ENCODE data around the gene HDHD2.

The HDHD2 gene

DNA sequence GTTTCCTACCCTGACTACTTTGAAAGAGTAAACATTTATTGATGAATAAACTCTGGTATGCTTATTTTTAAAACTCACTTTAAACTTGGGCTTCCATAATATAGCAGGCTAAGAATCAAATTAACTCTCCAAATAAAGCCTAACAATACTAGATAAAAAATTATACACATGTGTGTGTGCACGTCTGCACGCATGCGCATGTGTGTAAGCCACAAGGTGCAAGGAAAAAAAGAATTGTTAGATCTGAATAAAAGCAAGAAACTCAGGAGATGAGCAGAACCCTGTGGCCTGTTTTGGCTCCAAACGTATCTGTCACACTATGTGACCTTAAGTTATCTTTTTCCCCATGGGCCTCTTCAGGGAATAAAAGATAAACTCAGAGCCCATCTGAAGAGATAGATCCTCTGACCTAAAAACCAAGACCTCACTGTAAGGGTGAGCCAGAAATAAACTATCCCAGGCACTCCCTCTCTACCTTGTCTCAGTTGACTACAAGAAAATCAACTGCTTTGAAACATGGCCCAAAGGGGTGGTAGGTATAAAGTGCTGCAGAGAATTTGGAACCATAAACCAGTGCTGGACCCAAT lies 6.3 kb downstream of the HDHD2 start:
- no peak for DNase-seq

DNA sequence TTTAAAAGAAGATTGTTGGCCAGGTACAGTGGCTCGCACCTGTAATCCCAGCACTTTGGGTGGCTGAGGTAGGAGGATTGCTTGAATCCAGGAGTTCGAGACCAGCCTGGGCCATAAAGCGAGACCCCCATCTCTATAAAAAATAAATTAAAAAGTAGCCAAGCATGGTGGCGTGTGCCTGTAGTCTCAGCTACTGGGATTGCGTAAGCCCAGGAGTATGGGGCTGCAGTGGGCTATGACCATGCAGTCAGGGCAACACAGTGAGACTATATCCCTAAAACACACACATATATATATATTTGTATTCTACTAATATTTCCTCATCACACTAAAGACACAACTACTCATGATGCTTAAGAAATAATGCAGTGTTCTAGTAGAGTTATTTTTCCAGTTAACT lies 7.1 kb downstream of the HDHD2 start:
- no peak for DNase-seq

DNA sequence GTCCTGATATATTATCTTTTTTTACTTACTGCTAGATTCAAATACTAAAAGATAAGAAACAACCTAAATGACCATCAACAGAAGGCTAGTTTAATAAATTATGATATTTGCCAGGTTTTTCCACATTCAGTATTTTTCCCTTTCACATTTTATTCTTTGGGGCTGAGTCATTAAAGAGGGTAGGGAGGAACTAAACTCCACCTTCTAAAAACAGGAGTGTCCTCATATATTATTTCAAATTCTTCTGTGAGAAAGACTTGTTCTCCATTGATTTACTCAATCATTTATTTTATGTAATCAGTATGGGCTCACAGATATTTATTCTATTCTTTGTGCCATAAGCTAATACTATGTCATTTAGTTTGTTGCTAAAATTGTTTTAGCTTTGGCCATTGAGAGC lies 9.0 kb downstream of the HDHD2 start:
- no peak for DNase-seq

DNA sequence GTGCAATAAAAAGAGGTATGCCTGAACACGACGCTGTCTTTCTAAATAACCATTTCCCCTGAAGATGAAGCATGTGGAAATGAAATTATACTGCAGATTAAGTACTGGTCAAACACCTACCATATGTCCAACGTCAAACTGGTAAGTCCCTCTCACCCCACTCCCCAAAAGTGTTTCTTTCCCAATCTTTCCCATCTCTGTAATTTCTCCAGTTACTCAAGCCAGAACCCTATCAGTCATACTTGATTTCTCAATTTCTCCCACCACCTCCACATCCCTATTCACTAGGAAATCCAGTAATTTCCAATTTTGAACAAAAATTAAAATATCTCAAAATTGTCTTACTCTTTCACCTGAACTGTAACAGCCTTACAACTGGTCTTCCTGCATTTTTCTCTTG lies 29.2 kb downstream of the HDHD2 start:
- DNase-seq = no peak

DNA sequence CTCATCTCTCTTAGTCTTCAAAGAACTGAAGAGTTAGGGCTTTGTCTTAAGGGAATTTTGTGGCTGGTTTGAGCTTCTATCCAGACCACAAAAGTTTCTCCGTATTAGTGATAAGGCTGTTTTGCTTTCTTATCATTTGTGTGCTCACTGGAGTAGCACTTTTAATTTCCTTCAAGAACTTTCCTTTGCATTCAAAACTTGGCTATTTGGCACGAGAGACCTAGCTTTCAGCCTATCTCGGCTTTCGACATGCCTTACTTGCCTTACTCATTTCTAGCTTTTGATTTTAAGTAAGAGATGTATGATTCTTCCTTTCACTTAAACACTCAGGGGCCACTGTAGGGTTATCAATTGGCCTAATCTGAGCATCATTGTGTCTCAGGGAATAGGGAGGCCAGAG lies 29.9 kb downstream of the HDHD2 start:
- no peak for DNase-seq

DNA sequence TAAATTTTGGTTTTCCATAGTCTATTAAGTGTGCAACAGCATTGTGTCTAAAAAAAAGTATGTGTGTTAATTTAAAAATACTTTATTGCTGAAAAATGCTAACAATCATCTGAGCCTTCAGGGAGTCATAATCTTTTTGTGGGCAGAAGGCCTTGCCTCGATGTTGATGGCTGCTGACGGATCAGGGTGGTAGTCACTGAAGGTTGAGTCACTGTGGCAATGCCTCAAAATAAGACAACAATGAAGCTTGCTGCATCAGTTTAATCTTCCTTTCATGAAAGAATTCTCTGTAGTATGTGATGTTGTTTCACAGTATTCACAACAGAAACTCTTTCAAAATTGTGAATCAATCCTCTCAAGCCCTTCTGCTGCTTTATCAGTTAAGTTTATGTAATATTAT lies 31.3 kb downstream of the HDHD2 start:
- DNase-seq = peak; percentile 20

DNA sequence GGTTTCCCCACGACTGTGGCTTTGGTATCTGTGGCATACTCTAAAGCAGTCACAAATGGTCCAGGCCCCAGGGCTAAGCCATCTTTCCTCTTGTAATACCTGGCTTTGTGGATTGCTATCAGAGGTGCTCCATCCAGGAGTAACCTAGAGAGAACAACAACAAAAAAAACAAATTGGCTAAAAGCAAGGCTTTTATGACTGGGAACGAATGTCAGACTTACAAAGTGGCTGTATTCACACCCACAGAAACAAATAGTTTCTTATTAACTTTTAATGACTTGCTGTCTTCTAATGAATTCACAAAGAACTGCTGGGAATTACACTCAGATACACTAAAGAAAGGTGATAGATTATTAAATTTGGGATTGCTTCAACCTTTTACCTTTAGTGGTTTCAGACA lies 35.1 kb downstream of the HDHD2 start:
- DNase-seq = no peak

DNA sequence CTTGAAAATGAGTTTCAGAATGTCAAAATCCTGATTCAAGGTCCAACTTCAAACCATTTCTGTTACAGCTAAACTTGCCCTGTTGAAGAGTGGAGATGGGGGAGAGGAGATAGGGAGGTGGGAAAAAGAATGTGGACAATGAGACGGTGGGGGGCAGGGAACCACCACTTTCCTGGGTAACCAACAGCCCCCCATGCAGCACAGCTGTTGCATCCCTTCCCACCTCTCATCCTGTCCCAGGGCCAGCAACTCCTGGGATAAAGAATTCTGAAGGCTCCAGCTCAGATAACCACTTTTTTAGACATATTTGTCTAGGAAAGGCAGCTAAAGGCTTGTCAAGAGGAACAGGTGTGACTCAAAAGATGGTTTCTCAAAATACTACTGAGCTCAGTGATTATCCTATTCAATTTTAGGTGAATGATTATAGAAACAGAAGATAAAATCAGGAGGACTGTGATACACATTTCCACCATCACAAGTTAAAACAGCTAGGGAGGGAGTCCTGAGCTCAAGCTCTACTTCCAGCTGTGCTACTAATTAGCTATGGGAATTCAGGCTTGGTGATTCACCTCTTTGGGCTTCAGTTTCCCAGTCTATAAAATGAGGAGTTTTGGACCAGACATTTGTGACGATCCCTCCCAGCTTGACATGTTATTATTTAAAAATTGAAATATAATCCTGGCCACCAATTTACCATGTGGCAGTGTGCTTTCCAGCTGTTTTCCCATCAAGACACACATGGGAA lies 36.3 kb downstream of the HDHD2 start:
- no peak for DNase-seq

DNA sequence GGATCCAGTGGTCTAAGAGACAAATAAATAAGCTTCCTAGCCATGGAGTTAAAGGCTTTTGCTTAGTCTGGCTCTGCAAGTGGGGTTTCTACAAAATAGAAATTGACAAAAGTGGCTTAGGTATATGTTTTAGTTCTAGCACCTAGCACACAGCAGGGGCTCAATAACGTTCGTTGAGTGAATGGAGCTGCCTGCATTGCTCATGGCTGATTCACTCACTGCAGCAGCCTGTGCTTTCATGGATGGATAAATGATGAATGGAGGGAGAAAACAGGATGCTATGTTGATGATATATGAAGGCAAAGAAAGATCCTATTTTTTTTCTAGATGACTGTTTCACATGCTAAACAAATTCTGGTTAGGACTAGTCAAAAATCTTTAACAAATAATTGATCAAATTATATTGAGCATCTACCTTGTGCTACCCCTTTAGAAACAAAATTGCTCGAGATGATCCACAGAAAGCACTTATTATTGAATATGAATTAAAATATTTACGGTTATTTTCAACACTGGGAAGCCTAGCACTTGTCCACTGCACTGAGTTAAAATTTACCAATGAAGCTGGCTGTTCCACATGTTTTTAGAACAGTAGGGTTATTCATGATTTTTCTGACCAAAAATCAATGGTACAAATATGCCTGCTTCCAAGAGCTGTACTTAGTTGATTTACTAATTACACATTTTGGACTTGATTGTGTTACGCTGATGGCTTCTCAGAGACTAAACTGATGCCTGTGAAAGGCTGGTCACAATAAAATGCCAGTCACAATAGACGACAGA lies 39.6 kb downstream of the HDHD2 start:
- DNase-seq = no peak

DNA sequence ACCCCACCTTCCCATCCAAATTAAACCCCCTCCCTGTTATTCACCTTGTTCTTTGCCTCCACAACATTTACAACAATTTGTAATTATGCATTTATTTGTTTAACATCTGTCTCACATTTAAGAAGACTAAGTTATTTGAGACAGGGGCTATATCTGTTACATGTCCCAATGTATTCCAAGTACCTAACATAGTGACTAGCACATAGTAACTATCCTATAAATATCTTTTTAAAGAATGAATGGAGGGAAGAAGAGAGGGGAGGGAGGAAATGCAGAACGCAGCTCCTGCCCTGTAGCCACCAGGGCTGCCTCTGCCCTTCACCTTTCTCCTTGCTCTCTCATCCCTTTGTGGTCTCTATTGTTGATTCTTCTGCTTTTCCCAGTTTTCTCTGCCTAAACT lies 40.6 kb downstream of the HDHD2 start:
- no peak for DNase-seq

DNA sequence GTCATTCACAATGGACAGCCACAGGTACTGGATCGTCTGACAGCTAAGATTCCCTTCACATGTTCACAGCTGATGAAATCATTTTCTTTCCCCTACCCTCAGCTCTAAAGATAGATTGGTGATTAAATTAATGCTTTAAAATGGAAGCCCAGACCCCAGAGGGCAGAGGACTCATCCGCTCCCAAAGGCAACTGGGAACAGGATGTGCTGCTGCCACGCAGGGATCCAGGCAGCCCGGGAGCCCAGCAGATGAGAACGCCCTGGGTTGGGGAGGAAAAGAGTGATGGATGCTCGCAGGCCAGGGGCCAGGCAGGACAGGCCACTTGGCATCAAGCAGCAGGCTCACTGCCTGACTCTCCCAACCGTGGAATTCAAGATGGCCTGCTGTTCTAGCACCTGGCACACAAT lies 41.3 kb downstream of the HDHD2 start:
- no peak for DNase-seq

DNA sequence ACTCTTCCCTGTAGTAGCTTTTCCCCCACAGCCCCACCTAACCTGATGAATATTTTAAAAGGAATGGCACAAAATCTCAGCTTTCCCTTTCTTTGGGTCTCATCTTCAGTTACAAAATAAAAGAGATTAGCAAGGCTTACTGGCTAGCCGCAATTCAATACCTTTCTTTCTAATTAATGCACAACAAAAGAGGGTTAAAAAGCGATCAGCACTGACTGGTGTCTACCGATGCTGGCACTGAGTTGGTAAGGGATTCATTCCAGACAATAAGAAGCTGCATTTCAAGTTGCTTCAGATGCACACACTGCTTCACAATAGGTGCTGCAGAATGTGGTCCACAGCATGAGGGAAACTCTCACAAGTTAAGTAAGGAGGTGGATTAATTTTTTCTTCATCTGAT lies 41.9 kb downstream of the HDHD2 start:
- no peak for DNase-seq

DNA sequence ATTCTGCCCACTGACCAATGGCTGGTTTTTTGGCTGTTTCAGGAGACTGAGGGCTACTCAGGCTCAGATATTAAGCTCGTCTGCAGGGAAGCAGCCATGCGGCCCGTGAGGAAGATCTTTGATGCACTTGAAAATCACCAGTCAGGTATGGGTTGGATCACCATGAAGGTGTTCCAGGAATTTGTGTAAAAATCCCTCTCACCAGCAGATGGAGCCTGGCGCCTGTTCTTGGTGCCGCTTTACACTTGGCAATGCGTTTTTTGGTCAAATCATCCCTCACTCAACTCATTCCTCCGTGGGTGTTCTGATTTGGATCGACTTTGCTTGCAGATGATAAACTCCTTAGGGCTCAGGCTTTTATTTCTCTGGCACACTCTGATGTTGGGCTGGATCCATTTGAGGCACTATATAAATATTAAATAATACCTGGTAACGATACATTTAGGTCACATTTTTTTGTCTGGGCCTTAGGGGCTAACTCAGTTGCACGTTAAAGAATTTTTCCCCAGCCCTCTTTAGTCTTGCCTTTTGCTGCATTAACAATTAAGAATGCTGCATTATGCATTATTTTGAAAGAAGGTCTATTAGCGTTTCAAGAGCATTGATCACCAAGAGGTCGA lies 50.0 kb downstream of the HDHD2 start:
- peak; percentile 21 for DNase-seq

DNA sequence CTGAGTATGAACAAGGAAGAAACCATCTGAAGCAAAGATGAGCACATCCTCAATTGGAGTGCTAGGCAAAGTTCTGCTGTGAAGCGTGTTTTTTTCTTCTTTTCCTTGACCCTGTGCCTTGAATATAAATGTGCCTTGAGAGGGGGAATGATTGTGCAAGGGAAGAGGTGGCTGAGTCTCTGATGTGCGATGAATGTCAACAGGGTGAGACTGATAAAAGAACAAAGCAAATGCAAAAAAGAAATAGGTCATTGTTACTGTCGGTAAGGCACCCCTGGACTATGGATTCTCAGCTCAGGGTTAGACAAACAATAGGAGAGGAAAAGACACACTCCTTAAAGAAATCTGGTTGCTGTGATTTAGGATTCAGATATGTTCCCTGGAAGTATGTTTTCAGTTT lies 54.5 kb downstream of the HDHD2 start:
- no peak for DNase-seq

DNA sequence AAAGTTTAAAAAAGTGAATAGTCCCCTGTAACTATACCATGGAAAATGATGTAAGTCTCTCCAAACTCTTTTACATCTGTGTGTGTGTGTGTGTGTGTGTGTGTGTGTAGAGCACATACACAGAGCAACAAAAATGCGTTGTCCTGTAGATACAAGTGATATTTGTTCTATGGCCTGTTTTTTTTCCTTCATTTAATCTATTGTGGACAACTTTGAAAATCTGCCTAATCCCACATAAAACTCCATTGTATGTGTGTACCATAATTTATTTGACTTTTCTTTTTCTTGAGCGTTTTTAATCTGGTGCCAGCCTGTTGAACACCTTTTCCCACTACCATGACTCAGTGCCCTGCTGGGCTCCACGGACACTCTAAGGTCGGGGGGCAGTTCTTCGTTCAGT lies 62.6 kb downstream of the HDHD2 start:
- no peak for DNase-seq

DNA sequence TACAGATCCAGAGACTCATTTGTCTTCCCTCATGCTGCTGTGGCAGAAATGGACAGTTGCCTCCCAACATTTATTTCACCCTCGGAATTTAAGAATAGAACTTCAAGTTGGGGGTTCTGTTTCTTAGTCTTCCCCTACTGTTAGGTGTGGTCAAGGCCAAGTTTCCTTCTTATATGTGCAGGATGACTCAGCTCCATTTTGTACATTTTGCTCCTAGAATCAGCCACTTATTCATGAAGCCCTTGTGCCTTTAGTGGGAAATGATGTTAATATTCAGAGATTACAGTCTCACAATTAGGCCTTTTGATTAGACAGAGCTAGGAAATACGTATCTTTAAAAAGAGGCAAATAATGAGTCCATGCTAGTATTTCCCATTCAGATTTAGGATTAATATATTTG lies 68.7 kb downstream of the HDHD2 start:
- DNase-seq = peak; percentile 1

DNA sequence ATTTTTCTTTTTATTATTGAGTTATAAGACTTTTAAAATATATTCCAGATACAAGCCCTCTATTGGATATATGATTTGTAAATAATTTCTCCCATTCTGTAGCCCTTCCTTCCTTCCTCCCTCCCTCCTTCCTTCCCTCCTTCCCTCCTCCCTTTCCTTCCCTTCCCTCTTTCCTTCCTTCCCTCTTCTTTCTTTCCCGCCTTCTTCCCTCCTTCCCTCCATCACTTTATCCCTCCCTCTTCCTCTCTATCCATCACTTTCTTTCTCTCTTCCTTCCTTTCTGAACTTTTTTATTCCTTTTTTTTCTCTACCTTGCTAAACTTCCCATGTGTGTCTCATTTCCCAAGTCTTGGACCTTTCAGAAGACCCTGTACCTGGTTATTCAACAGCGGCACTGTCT lies 69.4 kb downstream of the HDHD2 start:
- DNase-seq = no peak

DNA sequence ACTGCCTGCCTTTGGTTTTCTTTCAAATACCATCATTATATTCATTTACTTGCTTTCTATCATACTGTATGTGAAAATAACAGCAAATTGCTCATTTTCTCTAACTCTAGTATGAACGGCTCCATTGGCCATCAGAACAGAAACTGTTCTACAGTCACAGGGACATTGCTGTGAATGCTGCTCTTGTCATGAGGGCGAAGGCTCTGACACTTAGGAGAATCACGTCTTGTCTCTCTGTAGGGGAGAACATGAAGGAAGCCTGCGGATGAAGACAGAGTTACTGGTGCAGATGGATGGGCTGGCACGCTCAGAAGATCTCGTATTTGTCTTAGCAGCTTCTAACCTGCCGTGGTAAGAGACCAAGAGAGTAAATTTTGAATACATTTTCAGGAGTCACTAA lies 73.2 kb downstream of the HDHD2 start:
- DNase-seq = no peak

DNA sequence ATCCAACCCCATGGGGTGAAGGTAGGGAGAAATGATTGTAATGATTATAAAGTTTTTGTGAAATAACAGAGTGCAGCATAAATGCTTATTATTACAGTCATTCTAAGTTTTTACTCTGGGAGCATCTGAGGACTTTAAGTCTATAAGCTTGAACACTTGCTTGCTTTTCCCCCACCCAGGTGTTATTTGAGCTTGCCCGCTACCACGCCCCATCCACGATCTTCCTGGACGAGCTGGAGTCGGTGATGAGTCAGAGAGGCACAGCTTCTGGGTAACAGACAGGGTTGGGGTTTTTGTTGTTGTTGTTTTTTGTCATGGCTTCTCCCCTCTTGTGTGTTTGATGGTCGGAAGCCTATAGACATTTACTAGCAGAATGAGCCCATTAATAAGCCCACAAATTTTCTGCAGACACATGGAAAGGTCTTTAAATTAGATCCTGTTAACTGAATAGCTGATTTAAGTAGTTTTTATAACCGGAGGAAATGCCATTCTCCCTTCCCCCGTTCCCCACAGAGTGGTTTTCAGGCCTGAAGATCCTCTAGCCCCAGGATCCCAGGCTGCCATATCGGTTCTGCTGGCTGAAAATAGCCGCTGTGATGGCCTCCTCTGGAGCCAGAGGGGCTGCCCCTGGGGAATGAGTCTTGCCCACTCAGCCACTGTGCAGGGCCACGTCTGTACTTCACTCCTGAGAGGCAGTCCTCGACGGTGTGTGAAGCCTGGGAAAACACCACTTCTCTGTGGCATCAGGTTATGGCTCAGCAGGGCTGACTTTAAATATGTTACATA lies 75.0 kb downstream of the HDHD2 start:
- DNase-seq = peak; percentile 41

DNA sequence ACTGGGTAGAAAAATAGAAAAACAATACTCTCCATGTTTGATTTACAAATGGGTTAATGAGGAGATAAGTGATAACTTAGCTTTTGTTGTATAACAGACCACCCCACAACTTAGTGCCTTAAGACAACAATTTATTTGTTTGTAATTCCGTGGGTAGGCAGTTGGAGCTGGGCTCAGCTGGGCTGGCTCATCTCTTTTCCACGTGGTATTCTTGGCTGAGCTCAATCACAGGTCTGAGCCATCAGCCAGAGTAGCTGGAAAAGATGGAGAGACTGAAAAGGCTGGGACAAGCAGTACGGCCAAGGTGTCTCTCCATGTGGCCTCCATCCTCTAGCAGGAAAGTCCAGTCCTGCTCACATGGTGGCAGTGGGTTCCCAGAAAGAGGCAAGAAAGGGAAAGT lies 82.7 kb downstream of the HDHD2 start:
- DNase-seq = no peak

DNA sequence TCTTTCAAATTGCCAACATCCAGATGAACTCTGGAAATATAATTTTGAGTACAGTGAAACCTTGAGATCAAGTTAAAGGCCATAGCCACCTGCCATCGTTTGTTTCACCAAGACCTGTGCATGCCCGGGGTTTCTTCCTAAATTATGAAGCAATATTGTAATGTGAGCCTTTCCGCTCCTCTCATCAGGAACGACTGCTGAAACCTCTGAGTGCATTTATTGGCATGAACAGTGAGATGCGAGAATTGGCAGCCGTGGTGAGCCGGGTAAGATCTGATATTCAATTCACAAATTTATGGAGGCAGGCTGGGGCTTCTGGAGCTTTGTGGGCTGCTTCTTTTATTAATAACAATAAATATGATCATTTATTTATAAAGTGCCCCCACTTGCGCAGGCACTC lies 87.2 kb downstream of the HDHD2 start:
- no peak for DNase-seq

DNA sequence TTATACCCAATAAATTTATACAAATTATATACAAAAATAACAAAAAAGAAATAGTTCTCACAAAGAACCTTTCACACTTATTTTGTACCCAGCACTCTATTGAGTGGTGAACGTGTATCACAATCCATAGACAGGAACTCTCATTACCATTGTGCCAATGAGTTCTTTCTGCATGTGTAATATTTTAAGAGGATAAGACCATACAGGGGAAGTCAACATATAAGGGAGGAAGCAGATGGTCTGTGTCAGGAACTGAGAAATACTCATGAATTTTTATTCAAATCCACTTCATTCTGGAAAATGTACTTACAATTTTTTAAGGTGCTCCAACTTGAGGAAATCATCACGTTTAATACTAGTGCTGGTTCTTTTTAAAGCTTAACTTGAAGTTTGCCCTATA lies 87.8 kb downstream of the HDHD2 start:
- no peak for DNase-seq

All from HCEC 1CT (cell line).